Measurements from ENCODE around the gene USP6NL. TPM values are rescaled to one million over a fixed set of nuclear protein-coding genes. Genes with fewer than 3 reads are reported as not detected.
"Not testable (repeated sequence)": the region's sequence is repeated elsewhere in the genome, so short reads cannot be mapped to it uniquely, and the experiment has no call there.

Gene USP6NL
- total and polyA plus RNA-seq, 8 donors = 2.2 to 10.4 (median 5.1) TPM

DNA sequence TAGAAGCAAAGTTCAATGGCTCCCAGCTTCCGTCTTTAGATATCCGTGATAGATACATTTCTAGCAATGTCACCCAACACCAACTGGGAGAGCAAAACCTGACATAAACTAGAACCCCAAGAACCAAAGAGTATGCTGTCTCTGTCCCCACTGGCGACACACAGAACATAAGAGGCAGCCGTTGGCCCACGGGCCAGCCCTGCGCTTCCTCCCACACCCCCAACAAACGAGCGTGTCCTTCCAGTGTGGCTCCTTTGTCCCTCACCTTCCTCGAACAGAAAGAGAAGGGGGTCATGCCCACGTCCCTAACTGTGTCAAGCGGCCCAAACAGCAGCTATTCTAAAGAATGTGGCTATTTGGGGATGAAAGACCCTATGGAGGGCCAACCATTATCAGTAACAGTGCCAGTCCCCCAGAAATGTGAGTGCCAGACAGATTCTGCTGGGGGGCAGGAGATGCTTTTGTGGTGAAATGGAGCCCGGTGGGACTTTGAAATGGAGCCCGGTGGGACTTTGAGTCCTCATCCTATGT, 171.9 kb downstream of the USP6NL start:
- H3K27ac ChIP-seq = no peak overlapping the region
- FAIRE-seq (no peak), DNase-seq (no peak), ATAC-seq (no peak)
- H3K4me1 ChIP-seq = no peaks in the 10 kb centered on the region
- peaks cover 0 to 4% (median 0%) of the 10 kb centered on the region in 4 donors for H3K27me3 ChIP-seq
- H3K9me3 ChIP-seq = no peaks in the 10 kb centered on the region
- H3K36me3 ChIP-seq = no peaks in the 10 kb centered on the region
- intact Hi-C loops (cut with DNase I) = no loop called here
- TF ChIP-seq CTCF (IDR thresholded peaks at IDR 0.05) = no peak
- H3K4me3 ChIP-seq = no peak overlapping the region
- WGBS, 2 donors = 70 to 72% methylated on average over 13 of the region's 13 CpGs

DNA sequence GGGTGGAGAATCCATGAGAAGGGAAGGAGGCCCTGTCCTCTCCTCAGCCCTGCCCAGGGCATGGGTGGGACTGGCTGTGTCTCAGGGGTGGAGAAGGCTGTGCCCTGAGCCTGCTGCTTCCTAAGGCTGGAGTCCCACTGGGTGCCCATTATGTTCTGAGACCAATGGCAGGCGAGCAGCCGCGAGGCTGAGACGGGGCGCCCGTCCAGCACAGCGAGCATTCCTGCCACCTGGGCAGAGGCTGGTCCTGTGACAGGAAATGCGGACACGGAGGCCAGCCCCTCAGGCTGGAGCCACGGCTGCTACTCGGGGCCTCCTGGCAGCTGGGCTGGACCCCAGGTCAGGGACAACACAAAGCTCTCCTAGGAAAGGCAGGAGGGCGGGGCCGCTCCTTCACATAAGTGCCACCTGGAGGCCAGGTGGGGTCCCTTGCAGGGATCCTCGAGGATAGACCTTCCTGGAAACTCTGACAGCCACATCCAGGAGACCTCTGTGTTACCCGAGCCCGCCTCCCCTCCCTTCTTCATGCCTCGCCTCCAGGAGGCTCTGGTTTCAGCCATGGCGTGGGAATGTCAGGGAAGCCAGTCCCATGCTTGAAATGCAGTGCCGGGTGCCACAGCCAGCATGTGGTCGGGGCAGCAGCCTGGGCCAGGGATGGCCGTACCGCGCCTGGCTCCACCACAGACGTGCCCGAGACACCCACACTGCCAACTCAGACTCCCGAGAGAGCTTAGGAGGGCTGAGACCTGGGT, 173.9 kb downstream of the USP6NL start:
- Histone ChIP-seq H3K9me3 (no peaks in the 10 kb centered on the region), H3K4me1 (no peaks in the 10 kb centered on the region), H3K27ac (no peak overlapping the region), H3K4me3 (no peak overlapping the region), H3K36me3 (no peaks in the 10 kb centered on the region), H3K27me3 (peaks cover 0 to 4% (median 0%) of the 10 kb centered on the region in 4 donors)
- ATAC-seq (no peak), DNase-seq (no peak), FAIRE-seq (no peak)
- TF ChIP-seq CTCF (IDR thresholded peaks at IDR 0.05) = no peak
- intact Hi-C loops (cut with DNase I) = no loop called here
- WGBS, 2 donors = 71 to 75% methylated on average over 24 to 26 of the region's 26 CpGs

DNA sequence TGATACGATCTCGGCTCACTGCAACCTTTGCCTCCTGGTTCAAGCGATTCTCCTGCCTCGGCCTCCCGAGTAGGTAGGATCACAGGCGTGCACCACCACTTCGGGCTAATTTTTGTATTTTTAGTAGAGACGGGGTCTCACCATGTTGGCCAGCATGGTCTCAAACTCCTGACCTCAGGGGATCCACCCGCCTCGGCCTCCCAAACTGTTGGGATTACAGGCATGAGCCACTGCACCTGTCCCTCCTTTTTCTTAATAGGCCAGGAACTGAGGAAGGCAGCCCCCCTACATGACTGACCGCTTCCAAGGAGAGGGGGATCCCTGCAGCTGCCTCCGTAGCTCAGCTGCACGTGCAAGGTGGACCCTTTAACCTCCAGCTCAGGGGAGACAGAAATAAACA, 175.0 kb downstream of the USP6NL start:
- FAIRE-seq; H3K27ac ChIP-seq; ATAC-seq; H3K4me3 ChIP-seq; DNase-seq; H3K9me3 ChIP-seq; intact Hi-C loops (cut with DNase I); H3K27me3 ChIP-seq; H3K36me3 ChIP-seq; H3K4me1 ChIP-seq: not testable (repeated sequence)
- 82 to 91% methylated on average over 13 of the region's 13 CpGs for WGBS, 2 donors

- H3K36me3 ChIP-seq = no peaks in the 10 kb centered on the region
- no peak for FAIRE-seq
- H3K27me3 ChIP-seq = peaks cover 0 to 4% (median 0%) of the 10 kb centered on the region in 4 donors
- intact Hi-C loops (cut with DNase I) = no loop called here
- no peaks in the 10 kb centered on the region for H3K9me3 ChIP-seq
- no peak overlapping the region for H3K4me3 ChIP-seq
- no peak overlapping the region for H3K27ac ChIP-seq
- no peak for DNase-seq
- no peak for ATAC-seq
- H3K4me1 ChIP-seq = no peaks in the 10 kb centered on the region
- TF ChIP-seq CTCF (IDR thresholded peaks at IDR 0.05) = no peak
- WGBS, 2 donors = 45 to 57% methylated on average over 9 of the region's 9 CpGs
Measured at GRCh38 chr10:11435581-11435981, 175.9 kb downstream of the USP6NL start.

- no peak for ATAC-seq
- TF ChIP-seq CTCF (IDR thresholded peaks at IDR 0.05) = no peak
- peaks cover 0 to 4% (median 0%) of the 10 kb centered on the region in 4 donors for H3K27me3 ChIP-seq
- no peak overlapping the region for H3K27ac ChIP-seq
- intact Hi-C loops (cut with DNase I) = no loop called here
- DNase-seq = no peak
- no peaks in the 10 kb centered on the region for H3K36me3 ChIP-seq
- no peak overlapping the region for H3K4me3 ChIP-seq
- H3K4me1 ChIP-seq = no peaks in the 10 kb centered on the region
- FAIRE-seq = no peak
- no peaks in the 10 kb centered on the region for H3K9me3 ChIP-seq
- 16 to 26% methylated on average over 2 of the region's 2 CpGs for WGBS, 2 donors
Measured at GRCh38 chr10:11434324-11434723, 177.1 kb downstream of the USP6NL start.
